ENCODE results near the gene RRM1. TPM values are rescaled to one million over a fixed set of nuclear protein-coding genes. Genes with fewer than 3 reads are reported as not detected.

Gene RRM1
- polyA plus RNA-seq, 12 donors: 31.7 to 59.1 (median 44.3) TPM; not detected in 1

DNA sequence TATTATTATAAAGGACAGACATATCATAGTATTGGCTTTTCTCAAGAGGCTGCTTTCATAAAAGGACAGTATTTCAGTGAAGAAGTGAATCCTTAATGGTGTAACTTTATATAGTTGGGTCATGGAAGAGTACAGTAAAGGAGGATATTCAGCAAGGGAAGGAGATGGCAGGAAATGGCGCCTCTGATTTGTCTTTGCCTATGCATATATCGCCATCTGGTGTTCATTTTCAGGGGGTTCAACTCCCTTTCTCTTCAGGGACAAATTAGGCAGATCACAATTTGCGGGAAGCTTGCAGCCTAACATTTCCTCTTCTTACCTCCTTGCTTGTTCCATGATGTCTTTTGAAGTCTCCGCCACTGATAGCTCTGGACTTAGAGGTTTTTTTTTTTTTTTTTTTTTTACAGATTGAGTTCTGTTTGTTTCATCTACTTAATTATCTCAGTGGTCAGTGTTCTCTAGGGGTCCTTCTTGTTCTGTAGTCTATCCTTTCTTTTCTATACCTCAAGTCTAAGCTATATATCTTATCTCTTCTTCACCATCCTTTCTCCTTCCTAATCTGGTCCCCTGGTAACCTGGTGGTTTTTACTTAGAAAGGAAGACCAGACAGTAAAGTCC is 21.8 kb upstream of the RRM1 start:
- DNase-seq: peak; percentile 82

DNA sequence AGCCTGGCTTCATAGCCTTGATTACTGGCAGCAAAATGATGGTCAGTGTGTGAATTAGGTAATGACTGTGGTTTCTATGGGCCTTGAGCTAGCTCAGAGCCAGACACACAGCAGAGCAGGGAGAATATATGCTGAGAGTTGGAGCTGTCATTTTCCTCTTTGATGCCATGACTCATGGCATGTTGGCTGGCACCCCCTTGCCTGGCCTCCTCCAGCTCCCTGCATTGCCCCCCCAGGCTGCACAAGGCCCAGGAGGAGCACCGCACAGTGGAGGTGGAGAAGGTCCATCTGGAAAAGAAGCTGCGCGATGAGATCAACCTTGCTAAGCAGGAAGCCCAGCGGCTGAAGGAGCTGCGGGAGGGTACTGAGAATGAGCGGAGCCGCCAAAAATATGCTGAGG is 20.3 kb upstream of the RRM1 start:
- DNase-seq: no peak

DNA sequence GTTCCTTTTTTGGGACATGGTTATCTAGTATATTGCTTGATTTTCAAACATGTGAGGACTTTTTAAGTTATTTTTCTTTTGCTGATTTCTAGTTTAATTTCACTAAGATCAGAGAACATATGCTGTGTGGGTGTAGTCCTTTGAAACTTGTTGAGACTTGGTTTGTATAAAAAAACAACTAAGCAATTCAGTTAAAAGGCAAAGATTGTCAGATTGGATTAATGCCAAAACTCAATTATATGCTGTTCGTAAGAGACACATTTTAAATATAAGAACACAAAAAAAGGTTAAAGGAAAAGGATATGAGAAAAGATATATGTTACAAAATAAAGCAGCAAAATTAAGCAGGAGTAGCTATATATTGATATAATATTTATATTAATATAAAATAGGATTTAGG is 17.8 kb upstream of the RRM1 start:
- no peak for DNase-seq

DNA sequence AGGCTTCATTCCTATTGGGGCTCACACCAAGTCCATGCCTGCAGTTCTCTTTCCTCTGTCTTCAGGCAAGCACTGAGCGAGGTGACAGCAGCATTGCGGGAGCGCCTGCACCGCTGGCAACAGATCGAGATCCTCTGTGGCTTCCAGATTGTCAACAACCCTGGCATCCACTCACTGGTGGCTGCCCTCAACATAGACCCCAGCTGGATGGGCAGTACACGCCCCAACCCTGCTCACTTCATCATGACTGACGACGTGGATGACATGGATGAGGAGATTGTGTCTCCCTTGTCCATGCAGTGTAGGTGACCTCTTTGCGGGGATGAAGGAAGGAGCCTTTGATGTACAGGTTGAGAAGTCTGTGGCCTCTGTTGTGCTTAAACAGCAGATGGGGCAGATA is 11.4 kb upstream of the RRM1 start:
- DNase-seq: no peak

DNA sequence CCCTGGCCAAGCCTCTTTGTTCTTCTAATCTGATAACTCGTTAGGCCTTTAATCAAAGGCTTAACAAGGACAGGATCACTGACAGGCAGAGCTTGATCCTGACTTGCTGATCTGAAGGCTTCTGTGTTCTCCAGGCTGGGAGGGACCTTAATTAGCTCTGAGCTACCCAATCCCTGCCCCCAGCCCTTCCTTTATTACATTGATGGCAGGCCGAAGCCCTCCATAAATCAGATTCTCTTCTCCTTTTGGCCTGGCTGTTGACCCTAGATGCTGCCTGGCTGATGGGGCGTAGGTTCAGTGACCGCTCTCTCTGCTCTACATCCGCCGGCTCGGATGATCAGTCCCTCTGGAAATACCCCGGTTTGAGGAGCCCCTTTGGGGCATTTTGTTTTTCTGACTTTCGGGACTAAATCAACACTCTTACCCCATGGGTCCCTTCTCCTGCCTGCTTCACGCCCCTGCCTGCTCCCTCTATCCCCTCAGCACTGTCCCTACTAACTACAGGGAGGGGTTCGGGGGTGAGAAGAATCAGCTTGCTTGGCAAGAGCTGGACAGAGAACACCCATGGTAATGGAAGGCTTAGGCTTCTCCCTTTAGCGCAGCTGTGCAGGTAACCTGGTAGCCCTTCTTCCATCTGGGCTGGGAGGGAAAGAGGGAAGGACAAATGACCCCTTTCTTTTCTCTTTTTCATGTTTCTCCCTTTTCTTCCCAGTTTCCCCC is 10.0 kb upstream of the RRM1 start:
- no peak for DNase-seq

DNA sequence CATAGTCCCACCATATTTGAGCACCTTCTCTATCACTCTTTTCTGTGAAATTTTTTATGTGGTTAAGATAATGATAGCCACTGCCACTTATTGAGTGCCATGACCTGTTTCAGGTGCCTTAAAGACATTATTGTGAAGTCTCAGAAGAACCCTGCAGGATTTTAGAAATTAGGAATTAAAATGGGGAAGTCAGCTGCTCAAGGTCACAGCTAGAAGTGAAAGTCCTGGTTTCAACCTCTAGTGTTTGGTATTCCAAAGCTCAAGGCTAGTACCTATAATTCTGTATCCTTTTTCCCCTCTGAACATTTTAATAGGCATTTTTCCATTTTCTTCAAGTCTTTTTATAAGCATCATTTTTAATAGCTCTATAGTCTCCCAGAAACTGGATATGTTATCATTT is 9.0 kb upstream of the RRM1 start:
- no peak for DNase-seq

DNA sequence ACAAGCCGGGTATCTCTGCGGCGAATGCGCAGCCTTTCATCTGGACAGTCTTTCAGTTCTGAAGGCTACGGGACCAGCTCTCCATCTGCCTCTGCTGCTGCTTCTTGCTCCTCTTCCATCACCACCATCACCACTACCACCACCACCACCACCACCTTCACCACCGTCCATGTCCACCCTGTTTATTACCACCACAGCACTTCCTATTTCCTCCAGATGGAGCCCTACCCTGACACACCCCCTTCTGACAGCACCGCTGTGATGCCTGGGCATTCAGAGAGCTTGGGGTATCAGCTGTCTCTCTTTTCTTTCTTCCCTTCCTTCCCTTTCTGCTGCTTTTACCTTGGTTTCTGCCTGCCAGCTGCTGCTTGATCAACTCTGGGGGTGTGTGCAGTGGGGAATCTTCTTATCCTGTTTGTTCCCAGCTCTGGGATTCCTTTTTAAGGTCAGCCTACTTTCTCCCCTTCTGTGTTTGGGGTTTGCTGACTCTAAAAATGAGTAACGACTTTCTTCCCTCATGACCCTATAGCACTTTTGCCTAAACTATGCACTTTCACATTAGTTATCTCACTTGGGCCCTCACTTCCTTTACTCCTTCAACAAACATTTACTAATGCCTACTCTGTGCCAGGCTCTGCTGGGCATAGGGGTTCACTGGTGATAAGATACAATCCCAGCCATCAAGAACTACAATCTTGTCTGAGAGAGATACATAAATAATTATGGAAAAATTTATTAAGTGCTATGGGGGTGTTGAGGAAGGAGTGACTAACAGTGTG is 7.8 kb upstream of the RRM1 start:
- no peak for DNase-seq

DNA sequence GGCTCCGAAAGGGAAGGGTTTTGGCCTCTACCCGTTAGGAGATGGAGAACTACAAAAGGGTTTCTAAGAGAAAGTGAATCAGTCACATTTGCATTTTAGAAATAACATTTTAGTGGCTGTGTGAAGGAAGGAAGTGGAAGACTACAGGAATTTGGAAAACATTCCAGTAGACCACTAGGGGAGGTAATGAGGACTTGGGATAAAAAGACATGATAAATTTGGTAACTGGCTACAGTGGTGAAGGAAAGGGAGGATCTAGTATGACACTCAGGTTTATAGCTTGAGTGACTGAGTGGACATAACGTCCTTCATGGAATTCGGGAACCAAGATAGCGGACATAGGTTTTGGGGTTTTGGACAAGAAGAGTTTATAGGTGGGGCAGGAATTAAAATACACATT is 7.0 kb upstream of the RRM1 start:
- no peak for DNase-seq

DNA sequence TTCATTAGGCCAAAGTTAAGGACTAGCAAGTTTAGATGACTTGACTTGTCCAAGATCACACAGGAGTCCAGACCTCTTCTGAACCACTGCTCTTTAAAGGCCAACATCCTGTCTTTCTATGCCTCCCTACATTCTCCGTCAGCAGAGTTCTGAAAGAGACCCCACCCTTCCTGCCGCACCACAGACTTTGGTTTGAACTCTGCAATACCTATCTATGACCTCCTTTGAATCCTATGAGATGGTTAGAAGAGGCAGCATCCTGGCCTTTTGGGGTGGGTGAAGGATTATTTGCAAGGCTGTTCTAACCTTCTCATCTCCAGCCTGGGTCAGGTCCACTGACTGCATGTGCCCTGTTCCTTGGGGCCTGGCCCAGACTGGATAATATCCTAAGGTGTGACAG is 4.3 kb upstream of the RRM1 start:
- DNase-seq: no peak

DNA sequence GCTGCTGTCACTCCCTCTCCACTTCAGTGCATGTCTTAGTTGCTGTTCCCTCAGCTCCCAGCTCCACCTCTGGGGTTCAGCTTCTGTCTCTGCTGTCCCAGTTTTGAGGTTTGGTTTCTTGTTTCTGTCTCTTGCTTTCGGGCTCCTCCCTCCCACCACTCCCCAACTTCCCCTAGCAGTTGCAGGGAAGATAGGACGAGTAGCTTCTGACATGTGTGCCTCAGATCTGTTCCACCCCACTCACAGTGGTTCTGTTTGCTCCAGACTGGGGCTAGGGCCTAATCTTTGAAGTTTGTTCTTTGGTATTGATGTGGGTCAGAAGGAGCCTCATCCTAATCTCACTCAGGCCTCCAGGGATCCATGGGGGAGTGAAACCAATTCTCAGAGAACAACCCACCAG is 2.6 kb upstream of the RRM1 start:
- DNase-seq: no peak

DNA sequence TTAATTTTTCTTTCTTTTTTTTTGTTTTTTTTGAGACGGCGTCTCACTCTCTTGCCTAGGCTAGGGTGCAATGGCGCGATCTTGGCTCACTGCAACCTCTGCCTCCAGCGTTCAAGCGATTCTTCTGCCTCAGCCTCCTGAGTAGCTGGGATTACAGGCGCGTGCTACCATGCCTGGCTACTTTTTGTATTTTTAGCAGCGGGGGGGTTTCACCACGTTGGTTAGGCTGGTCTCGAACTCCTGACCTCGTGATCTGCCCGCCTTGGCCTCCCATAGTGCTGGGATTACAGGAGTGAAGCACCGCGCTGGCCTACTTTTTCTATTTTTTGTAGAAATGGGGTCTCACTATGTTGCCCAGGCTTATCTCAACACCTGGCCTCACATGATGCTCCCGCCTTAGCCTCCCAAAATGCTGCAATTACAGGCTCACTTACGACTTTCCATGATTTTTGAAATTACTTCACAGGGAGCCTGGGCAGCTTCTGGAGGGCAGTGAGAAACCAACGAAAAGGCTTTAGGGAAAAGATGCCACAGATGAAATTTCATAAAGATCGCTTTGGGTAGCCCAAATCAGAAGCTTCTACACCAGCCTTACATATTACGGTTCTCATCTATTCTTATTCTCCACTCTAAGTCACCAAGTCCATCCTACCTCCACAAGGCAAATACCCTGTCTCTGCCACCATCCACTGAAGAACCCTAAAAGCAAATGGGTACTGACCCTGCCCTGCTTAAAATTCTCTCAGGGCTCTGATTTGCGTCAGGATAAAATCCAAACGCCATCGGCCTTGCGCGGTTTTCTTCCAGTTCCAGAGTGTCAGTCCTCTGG is 866 bp upstream of the RRM1 start:
- no peak for DNase-seq

DNA sequence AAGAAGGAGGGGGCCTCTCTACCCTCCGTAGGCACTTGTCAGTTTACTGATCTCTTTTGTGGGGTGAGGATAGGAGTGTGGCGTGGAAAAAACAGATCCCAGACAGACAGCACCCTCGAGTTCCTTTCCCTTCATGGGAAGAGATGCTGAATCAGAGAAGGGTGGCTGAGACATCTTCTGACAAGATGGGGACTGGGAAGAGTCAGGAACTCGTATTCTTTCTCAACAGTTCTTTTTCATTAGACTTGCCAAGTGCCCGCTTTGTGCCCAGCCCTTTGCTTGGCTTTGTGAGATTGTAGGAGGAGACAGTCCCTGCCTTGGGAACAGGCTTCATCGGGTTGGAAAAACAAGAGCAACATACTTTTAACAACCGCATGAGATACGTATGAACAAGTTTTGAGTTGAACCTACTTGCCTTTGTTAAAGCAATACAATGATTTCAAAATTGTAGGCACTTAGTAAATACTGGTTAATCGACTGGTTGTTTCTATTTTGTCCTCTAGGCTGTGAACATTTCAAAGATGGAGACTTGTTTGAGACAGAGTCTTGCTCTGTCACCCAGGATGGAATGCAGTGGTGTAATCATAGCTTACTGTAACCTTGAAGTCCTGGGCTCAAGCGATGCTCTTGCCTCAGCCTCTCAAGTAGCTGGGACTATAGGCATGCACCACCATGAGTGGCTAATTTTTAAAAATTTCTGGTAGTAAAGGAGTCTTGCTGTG is 1.1 kb downstream of the RRM1 start:
- no peak for DNase-seq

DNA sequence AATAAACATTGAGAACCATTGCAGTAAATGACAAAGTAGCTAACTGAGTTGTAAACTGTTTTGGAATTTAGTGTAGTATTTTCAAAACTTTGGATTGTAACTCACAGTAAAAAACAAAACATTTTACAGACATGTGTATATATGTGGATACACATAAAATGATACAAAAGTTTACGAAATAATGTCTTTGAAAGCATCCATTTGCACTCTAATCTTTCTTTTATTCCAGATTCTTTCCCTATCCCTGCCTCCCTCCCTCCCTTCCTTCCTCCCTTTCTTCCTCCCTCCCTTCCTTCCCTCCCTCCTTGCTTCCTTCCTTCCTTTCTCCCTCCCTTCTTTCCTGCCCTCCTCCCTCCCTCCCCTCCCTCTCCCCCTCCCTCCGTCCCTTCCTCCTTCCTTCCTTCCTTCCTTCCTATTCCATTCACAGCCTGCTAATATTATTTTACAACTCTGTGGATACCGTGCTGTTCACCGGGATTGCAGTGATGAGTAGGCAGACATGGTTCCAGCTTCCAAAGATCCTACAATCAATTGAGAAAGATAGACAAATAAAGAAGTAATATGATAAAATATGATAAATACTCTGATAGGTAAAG is 3.5 kb downstream of the RRM1 start:
- no peak for DNase-seq

DNA sequence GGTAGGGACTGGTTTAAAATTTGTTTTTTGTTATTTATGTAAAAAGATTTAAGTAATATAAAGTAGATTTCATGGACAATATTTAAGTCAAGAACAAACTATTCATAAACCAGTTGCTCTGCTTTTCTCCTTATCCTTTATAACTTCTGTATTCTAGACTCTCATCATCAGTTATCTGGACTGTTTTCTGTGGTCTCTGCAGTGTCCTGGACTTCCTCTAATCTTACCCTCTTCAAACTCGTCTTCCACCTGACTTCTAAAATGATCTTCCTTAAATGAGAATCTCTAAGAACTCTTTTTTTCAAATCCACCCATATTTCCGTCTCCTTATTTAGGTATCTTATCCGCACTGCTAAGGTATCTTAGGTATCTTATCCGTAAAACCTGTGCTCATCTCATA is 8.1 kb downstream of the RRM1 start:
- DNase-seq: no peak

DNA sequence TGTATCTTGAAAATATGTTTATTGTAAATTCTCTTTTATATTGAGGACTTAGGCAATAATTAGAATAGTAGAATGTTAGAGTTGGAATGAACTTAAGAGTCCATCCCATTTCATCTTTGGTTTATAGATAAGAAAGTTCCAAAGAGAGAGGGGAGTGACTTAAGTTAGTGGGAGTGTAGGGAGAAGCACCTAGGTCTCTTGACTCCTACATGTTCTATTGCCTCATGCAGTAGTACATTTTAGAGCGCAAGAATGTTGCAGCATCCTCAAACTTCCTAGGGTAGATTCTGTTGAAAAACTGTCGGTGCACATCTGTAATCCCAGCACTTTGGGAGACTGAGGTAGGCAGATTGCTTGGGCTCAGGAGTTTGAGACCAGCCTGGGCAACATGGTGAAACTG is 8.7 kb downstream of the RRM1 start:
- DNase-seq: no peak

DNA sequence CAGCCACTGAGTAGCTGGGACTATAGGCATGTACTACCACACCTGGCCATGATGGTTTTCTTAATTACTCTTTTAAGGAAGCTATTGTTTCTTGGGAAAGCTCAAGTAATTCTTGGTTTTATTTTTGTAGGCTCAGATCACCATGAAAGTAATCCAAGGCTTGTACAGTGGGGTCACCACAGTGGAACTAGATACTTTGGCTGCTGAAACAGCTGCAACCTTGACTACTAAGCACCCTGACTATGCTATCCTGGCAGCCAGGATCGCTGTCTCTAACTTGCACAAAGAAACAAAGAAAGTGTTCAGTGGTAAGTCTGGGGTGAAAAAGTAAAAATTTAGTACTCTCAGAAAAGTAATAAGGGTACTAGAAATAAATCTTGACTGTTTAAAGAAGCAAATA is 11.3 kb downstream of the RRM1 start:
- no peak for DNase-seq

DNA sequence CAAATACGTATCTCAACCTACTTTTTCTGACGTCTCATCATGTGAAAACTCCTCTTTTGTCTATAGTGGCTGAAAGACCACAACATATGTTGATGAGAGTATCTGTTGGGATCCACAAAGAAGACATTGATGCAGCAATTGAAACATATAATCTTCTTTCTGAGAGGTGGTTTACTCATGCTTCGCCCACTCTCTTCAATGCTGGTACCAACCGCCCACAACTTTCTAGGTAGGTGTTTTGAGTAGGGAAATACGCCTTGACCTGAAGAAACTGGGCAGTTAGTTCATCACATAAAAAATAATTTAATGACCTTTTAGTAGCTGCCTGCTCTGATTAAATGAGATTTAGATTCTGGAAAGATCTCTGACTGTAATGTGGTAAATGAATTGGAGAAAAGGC is 17.2 kb downstream of the RRM1 start:
- no peak for DNase-seq

DNA sequence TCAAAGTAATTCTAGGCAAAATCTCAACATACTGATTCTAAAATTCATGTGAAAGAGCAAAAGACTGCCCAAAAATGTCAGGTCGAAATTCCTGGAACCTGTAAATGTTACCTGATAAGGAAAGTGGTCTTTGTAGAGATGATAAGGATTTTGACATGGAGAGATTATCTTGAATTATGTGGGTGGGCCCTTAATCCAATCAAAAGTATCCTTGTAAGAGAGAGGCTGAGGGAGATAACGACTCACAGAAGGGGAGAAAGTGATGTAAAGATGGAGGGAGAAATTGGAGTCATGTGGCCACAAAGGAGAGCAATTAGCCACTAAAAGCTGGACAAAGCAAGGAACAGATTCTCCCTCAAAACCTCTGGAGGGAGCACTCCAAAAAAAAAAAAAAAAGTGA is 20.5 kb downstream of the RRM1 start:
- no peak for DNase-seq

DNA sequence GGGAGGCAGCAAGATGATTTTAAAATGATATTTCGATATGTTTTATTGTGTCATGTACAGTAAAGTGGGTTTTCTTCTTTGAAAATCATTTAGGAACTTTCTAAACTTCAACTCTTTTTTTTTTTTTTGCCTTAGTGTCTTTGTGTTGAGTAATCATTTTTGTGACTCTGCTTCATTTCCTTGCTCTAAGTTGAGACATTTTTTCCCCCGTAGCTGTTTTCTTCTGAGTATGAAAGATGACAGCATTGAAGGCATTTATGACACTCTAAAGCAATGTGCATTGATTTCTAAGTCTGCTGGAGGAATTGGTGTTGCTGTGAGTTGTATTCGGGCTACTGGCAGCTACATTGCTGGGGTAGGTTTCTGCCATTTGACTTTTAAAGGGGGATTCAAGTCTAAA is 23.5 kb downstream of the RRM1 start:
- no peak for DNase-seq

DNA sequence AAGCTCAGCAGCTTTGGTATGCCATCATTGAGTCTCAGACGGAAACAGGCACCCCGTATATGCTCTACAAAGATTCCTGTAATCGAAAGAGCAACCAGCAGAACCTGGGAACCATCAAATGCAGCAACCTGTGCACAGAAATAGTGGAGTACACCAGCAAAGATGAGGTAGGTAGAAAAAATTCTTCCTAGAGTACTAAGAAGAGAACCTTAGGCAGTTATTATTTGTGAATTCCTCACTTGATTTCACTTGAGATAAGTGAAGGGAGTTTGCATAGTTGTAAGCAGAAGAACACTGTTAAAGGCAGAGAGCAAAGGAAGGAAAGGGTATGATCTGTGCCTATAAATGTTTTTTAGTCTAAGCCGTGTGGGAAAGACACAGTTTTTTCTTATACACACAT is 28.6 kb downstream of the RRM1 start:
- no peak for DNase-seq

DNA sequence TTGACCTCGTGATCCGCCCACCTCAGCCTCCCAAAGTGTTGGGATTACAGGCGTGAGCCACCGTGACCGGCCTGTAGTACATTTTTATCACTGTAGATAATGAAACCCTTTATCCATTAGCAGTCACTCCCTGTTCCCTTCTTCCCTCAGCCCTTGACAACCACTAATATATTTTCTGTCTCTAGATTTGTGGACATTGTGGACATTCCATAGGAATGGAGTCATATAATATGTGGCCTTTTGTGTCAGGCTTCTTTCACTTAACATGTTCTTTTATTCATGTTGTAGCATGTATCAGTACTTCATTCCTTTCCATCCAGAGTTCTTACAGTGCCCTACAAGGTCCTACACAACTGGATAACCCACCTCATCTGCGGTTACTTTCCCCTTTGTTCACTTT is 30.5 kb downstream of the RRM1 start:
- no peak for DNase-seq
